ENCODE results near the gene ELOVL4.

Gene ELOVL4

DNA sequence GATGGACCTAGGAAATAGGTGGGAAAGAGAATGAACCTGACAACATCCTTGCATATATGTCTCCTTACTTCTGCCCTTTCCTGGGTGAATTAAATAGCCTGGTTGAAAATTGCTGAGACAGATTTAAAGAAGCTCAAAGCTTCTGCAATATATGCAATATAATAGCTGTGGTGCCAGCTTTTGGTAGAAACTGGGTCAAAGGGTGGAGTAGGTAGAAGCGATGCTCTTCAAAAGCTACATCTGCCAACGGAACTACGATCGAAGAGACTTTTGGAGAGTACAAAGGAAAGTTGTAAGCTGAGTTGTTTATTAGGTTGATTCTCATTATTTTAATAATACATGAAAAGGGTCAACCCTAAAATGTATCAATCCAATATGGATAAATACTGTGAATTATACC is 34.3 kb upstream of the ELOVL4 start:
- Histone ChIP-seq H4K20me1 (ENCODE audit: low read depth, low read length) (no peaks in the 10 kb centered on the region), H3K4me3 (ENCODE audit: insufficient read depth, low read length, poor library complexity, severe bottlenecking) (no peak overlapping the region), H3K79me2 (ENCODE audit: insufficient read depth, low read length) (no peaks in the 10 kb centered on the region), H2AFZ (ENCODE audit: low read depth, low read length, severe bottlenecking) (no peak overlapping the region), H3F3A (ENCODE audit: insufficient read depth) (no peaks in the 10 kb centered on the region), H3K9me2 (replicated peaks; ENCODE audit: insufficient read depth, low read length) (no peaks in the 10 kb centered on the region), H3K36me3 (ENCODE audit: low read length) (no peaks in the 10 kb centered on the region), H3K9me3 (ENCODE audit: insufficient read depth, low read length) (no peaks in the 10 kb centered on the region), H3K9ac (ENCODE audit: low read length) (no peak overlapping the region), H3K27ac (ENCODE audit: low read depth, low read length) (no peak overlapping the region), H3K4me2 (ENCODE audit: low read depth, low read length, poor library complexity, severe bottlenecking) (no peak overlapping the region), H3K27me3 (ENCODE audit: low read length) (no peaks in the 10 kb centered on the region)
- TF ChIP-seq, protein P1, sequence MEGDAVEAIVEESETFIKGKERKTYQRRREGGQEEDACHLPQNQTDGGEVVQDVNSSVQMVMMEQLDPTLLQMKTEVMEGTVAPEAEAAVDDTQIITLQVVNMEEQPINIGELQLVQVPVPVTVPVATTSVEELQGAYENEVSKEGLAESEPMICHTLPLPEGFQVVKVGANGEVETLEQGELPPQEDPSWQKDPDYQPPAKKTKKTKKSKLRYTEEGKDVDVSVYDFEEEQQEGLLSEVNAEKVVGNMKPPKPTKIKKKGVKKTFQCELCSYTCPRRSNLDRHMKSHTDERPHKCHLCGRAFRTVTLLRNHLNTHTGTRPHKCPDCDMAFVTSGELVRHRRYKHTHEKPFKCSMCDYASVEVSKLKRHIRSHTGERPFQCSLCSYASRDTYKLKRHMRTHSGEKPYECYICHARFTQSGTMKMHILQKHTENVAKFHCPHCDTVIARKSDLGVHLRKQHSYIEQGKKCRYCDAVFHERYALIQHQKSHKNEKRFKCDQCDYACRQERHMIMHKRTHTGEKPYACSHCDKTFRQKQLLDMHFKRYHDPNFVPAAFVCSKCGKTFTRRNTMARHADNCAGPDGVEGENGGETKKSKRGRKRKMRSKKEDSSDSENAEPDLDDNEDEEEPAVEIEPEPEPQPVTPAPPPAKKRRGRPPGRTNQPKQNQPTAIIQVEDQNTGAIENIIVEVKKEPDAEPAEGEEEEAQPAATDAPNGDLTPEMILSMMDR (IDR thresholded peaks at IDR 0.05; ENCODE audit: insufficient read depth, low read length, poor library complexity, severe bottlenecking), result no peak
- TF ChIP-seq EZH2phosphoT487 (conservative IDR thresholded peaks at IDR 0.05; ENCODE audit: low read length), result no peak

DNA sequence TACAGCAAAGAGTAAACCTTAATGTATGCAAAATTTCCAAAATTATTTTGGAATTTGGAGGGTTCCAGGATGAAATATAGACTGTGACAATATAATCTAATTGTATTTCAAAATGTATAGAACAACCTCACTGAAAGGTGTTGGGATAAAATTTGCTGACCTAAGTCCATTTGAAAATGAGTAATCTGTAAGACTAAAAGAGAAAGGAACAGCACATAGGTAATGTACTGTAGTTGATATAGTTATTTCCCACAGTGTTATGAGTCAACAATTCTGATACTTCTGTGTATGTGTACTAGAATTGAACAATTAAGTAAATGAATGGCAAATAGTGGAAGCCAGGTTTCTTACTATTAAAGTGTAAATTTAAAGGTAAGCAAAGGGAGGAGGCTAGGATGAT is 23.8 kb upstream of the ELOVL4 start:
- Histone ChIP-seq H3K9ac (ENCODE audit: low read length) (no peak overlapping the region), H3K27me3 (ENCODE audit: low read length) (no peaks in the 10 kb centered on the region), H3K4me3 (ENCODE audit: insufficient read depth, low read length, poor library complexity, severe bottlenecking) (no peak overlapping the region), H2AFZ (ENCODE audit: low read depth, low read length, severe bottlenecking) (no peak overlapping the region), H3K36me3 (ENCODE audit: low read length) (no peaks in the 10 kb centered on the region), H3K27ac (ENCODE audit: low read depth, low read length) (no peak overlapping the region), H4K20me1 (ENCODE audit: low read depth, low read length) (no peaks in the 10 kb centered on the region), H3K4me2 (ENCODE audit: low read depth, low read length, poor library complexity, severe bottlenecking) (no peak overlapping the region), H3K79me2 (ENCODE audit: insufficient read depth, low read length) (no peaks in the 10 kb centered on the region), H3K9me3 (ENCODE audit: insufficient read depth, low read length) (no peaks in the 10 kb centered on the region), H3F3A (ENCODE audit: insufficient read depth) (no peaks in the 10 kb centered on the region), H3K9me2 (replicated peaks; ENCODE audit: insufficient read depth, low read length) (no peaks in the 10 kb centered on the region)
- no peak for TF ChIP-seq EZH2phosphoT487 (conservative IDR thresholded peaks at IDR 0.05; ENCODE audit: low read length)
- TF ChIP-seq, protein P1 (IDR thresholded peaks at IDR 0.05; ENCODE audit: insufficient read depth, low read length, poor library complexity, severe bottlenecking), result no peak

DNA sequence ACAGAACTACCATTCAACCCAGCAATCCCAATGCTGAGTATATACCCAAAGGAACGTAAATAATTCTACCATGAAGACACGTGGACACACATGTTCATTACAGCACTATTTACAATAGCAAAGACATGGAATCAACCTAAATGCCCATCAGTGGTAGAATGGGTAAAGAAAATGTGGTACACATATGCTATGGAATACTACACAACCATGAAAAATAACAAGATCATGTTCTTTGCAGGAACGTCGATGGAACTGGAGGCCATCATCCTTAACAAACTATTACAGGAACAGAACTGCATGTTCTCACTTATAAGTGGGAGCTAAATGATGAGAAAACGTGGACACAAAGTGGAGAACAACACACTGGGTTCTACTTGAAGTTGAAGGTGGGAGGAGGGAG is 22.4 kb upstream of the ELOVL4 start:
- Histone ChIP-seq H3K36me3 (ENCODE audit: low read length) (no peaks in the 10 kb centered on the region), H3K9me3 (ENCODE audit: insufficient read depth, low read length) (no peaks in the 10 kb centered on the region), H3K4me2 (ENCODE audit: low read depth, low read length, poor library complexity, severe bottlenecking) (no peak overlapping the region), H3K9ac (ENCODE audit: low read length) (no peak overlapping the region), H3K27ac (ENCODE audit: low read depth, low read length) (no peak overlapping the region), H2AFZ (ENCODE audit: low read depth, low read length, severe bottlenecking) (no peak overlapping the region), H4K20me1 (ENCODE audit: low read depth, low read length) (no peaks in the 10 kb centered on the region), H3K4me3 (ENCODE audit: insufficient read depth, low read length, poor library complexity, severe bottlenecking) (no peak overlapping the region), H3K9me2 (replicated peaks; ENCODE audit: insufficient read depth, low read length) (no peaks in the 10 kb centered on the region), H3F3A (ENCODE audit: insufficient read depth) (no peaks in the 10 kb centered on the region), H3K79me2 (ENCODE audit: insufficient read depth, low read length) (no peaks in the 10 kb centered on the region), H3K27me3 (ENCODE audit: low read length) (no peaks in the 10 kb centered on the region)
- TF ChIP-seq, protein P1 (IDR thresholded peaks at IDR 0.05; ENCODE audit: insufficient read depth, low read length, poor library complexity, severe bottlenecking), result no peak
- TF ChIP-seq EZH2phosphoT487 (conservative IDR thresholded peaks at IDR 0.05; ENCODE audit: low read length), result no peak

All from SU-DHL-6 (cell line).